Loucy (cell line): ENCODE measurements around the gene TET1.

Experiments
- EZH2phosphoT487 ChIP-seq: fragments of 200-600 bp; IDR thresholded peaks from 2 replicates; pipeline ENCODE4 v1.6.1; 2018; ENCODE audit warnings: antibody characterized with exemption, mild to moderate bottlenecking, moderate library complexity, borderline replicate concordance
- TF ChIP-seq, protein P1 (sequence below): fragments of 200-600 bp; sonication (generic); conservative IDR thresholded peaks from 2 replicates; pipeline ENCODE4 v1.5.1; 2014; ENCODE audit warnings: mild to moderate bottlenecking, antibody characterized with exemption, low read length

DNA sequence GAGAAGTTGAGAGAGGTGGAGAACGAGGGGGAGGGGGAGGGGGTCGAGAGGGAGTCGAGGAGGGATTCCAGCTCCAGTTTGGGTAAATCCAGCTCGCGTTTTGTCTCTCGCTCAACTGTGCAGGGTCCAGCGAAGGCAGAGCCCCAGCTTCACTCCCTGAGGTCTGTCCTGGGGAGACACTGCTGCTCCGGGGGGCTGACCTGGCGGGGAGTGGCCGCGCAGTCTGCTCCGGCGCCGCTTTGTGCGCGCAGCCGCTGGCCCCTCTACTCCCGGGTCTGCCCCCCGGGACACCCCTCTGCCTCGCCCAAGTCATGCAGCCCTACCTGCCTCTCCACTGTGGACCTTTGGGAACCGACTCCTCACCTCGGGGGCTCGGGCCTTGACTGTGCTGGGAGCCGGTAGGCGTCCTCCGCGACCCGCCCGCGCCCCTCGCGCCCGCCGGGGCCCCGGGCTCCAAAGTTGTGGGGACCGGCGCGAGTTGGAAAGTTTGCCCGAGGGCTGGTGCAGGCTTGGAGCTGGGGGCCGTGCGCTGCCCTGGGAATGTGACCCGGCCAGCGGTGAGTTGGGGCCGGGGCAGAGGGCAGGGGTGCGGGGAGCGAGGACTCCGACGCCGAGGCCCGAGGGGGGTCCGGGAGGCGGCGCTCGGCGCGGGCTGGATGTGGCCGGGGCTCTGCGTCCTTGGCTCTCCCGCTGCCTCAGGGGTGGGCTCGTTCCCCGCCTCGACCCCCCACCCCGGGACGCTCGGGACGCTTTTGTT is at the start of gene TET1:
- TF ChIP-seq, protein P1, sequence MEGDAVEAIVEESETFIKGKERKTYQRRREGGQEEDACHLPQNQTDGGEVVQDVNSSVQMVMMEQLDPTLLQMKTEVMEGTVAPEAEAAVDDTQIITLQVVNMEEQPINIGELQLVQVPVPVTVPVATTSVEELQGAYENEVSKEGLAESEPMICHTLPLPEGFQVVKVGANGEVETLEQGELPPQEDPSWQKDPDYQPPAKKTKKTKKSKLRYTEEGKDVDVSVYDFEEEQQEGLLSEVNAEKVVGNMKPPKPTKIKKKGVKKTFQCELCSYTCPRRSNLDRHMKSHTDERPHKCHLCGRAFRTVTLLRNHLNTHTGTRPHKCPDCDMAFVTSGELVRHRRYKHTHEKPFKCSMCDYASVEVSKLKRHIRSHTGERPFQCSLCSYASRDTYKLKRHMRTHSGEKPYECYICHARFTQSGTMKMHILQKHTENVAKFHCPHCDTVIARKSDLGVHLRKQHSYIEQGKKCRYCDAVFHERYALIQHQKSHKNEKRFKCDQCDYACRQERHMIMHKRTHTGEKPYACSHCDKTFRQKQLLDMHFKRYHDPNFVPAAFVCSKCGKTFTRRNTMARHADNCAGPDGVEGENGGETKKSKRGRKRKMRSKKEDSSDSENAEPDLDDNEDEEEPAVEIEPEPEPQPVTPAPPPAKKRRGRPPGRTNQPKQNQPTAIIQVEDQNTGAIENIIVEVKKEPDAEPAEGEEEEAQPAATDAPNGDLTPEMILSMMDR: no peak
- TF ChIP-seq EZH2phosphoT487: no peak
